WTC11 (cell line): Measurements from ENCODE around the gene GTF2H4. TPM values are rescaled to one million over a fixed set of nuclear protein-coding genes. Genes with fewer than 3 reads are reported as not detected.
"Not testable (repeated sequence)": the region's sequence is repeated elsewhere in the genome, so short reads cannot be mapped to it uniquely, and the experiment has no call there.

Experiments used
- ATAC-seq: fragments of 200-7000 bp; cut with Tn5 transposase; 2 replicates; pipeline ENCODE4 v1.10.0; 2021; ENCODE audit warnings: mild to moderate bottlenecking, moderate library complexity
- CTCF ChIA-PET: fragments of 300-600 bp; sonication (Branson Sonifier 250); formaldehyde crosslinking; loops from one replicate; lab custom pipeline; 2021; ENCODE audit warnings: antibody characterized with exemption; lab: Charles Lee
- POLR2A ChIA-PET: fragments of 350-600 bp; sonication (Branson Sonifier 250); formaldehyde crosslinking; loops from one replicate; lab custom pipeline; 2021; ENCODE audit warnings: antibody characterized with exemption; lab: Charles Lee
- DNase-seq: peaks from one replicate; pipeline ENCODE4 v3.0.0; 2021; ENCODE audit warnings: low spot score
- H3K27ac Mint-ChIP-seq: 2 replicates; pipeline ENCODE4 v1.8.0; 2021; ENCODE audit warnings: mixed read lengths
- H3K27me3 Mint-ChIP-seq: 2 replicates; pipeline ENCODE4 v1.8.0; 2021; ENCODE audit warnings: low read depth, mild to moderate bottlenecking, moderate library complexity, mixed read lengths
- H3K36me3 Mint-ChIP-seq: 2 replicates; pipeline ENCODE4 v1.8.0; 2021; ENCODE audit warnings: mixed read lengths
- H3K4me1 Mint-ChIP-seq: 2 replicates; pipeline ENCODE4 v1.8.0; 2022; ENCODE audit warnings: mixed read lengths
- H3K4me3 Mint-ChIP-seq: 2 replicates; pipeline ENCODE4 v1.8.0; 2021; ENCODE audit warnings: mild to moderate bottlenecking, moderate library complexity, mixed read lengths
- H3K9me3 Mint-ChIP-seq: 2 replicates; pipeline ENCODE4 v1.8.0; 2021; ENCODE audit warnings: mixed read lengths
- ATF2 ChIP-seq: sonication (generic); formaldehyde crosslinking; IDR thresholded peaks from 2 replicates; pipeline ENCODE4 v1.8.1; 2022; ENCODE audit warnings: low read depth, missing genetic modification reagents, borderline replicate concordance
- GTF2I ChIP-seq: fragments of 250-450 bp; sonication (Bioruptor Pico); conservative IDR thresholded peaks from 2 replicates; pipeline ENCODE4 v1.4.0; 2021; ENCODE audit warnings: mild to moderate bottlenecking
- HMGA2 ChIP-seq: fragments of 250-450 bp; sonication (Bioruptor Pico); IDR thresholded peaks from 2 replicates; pipeline ENCODE4 v1.4.0; 2021; ENCODE audit warnings: mild to moderate bottlenecking, moderate library complexity
- NFYB ChIP-seq: sonication (generic); formaldehyde crosslinking; conservative IDR thresholded peaks from 2 replicates; pipeline ENCODE4 v1.8.0; 2022; ENCODE audit warnings: low read depth, missing genetic modification reagents
- NR1H2 ChIP-seq: sonication (generic); formaldehyde crosslinking; IDR thresholded peaks from 2 replicates; pipeline ENCODE4 v1.9.0; 2021; ENCODE audit warnings: mild to moderate bottlenecking, moderate library complexity, missing genetic modification reagents
- PRRX2 ChIP-seq: fragments of 250-450 bp; sonication (Bioruptor Pico); IDR thresholded peaks from 2 replicates; pipeline ENCODE4 v1.8.0; 2021; ENCODE audit warnings: mild to moderate bottlenecking
- RELA ChIP-seq: sonication (generic); formaldehyde crosslinking; IDR thresholded peaks from 2 replicates; pipeline ENCODE4 v1.8.1; 2022; ENCODE audit warnings: missing genetic modification reagents, mild to moderate bottlenecking, borderline replicate concordance
- ZNF121 ChIP-seq: sonication (generic); formaldehyde crosslinking; IDR thresholded peaks from 2 replicates; pipeline ENCODE4 v1.8.0; 2023; ENCODE audit warnings: missing genetic modification reagents
- ZNF232 ChIP-seq: sonication (generic); formaldehyde crosslinking; IDR thresholded peaks from 2 replicates; pipeline ENCODE4 v1.8.0; 2022; ENCODE audit warnings: mild to moderate bottlenecking, missing genetic modification reagents
- ZNF416 ChIP-seq: fragments of 250-450 bp; sonication (Bioruptor Pico); IDR thresholded peaks from 2 replicates; pipeline ENCODE4 v1.9.0; 2021; ENCODE audit warnings: mild to moderate bottlenecking, inconsistent platforms
- ZNF512 ChIP-seq: sonication (generic); formaldehyde crosslinking; IDR thresholded peaks from 2 replicates; pipeline ENCODE4 v1.8.1; 2022; ENCODE audit warnings: missing genetic modification reagents, borderline replicate concordance
- total RNA-seq: library from RNA; stranded (reverse); gene quantifications from 3 replicates; pipeline ENCODE4 v1.2.3, GENCODE V29; 2021
- TF ChIP-seq, protein P1 (sequence below): fragments of 250-450 bp; sonication (Bioruptor Pico); IDR thresholded peaks from 2 replicates; pipeline ENCODE4 v2.1.2; 2022; ENCODE audit warnings: mild to moderate bottlenecking, moderate library complexity

The GTF2H4 gene
- total RNA-seq, 1 experiment from 2014 or later: 49.2 TPM

- CTCF ChIA-PET: interaction anchor here (0.6 to 1.4 kb wide), 3 partner anchors 9 to 12 kb away, joined by 3 to 6 read pairs (median 3); partner anchors contain the start of gene VARS2
- H3K4me1 Mint-ChIP-seq, H3K9me3 Mint-ChIP-seq, H3K4me3 Mint-ChIP-seq, DNase-seq, H3K27me3 Mint-ChIP-seq, ATAC-seq: not testable (repeated sequence)
- H3K27ac Mint-ChIP-seq: peak overlapping the region; percentile 50; the same call in 1 of the 2 replicates
- H3K36me3 Mint-ChIP-seq: peaks cover 21% of the 10 kb centered on the region
- POLR2A ChIA-PET: interaction anchor here (0.6 kb wide), 1 partner anchor 40 kb away, joined by 3 read pairs; no protein-coding TSS in a partner anchor
These were observed 5.8 kb upstream of the GTF2H4 start for GRCh38 chr6:30902196-30902595.

- Mint-ChIP-seq H3K27ac (0 out of 2 replicates have a peak overlapping the region, but pooled peaks have one; percentile 10), H3K27me3 (no peaks in the 10 kb centered on the region; the same call in 1 of the 2 replicates), H3K4me3 (no peak overlapping the region), H3K36me3 (peaks cover 21% of the 10 kb centered on the region), H3K9me3 (no peaks in the 10 kb centered on the region), H3K4me1 (peaks cover 4% of the 10 kb centered on the region; the same call in 1 of the 2 replicates)
- DNase-seq (no peak), ATAC-seq (no peak)
- ChIA-PET CTCF (interaction anchor here (1.4 kb wide), 1 partner anchor 12 kb away, joined by 6 read pairs; the partner anchor contains the start of gene VARS2), POLR2A (no interaction called here)
- TF ChIP-seq PRRX2 (CRISPR knock-in tag) (no peak), ATF2 (CRISPR knock-in tag) (no peak), ZNF416 (CRISPR knock-in tag) (no peak), RELA (CRISPR knock-in tag) (no peak), NFYB (no peak), ZNF512 (CRISPR knock-in tag) (no peak), HMGA2 (CRISPR knock-in tag) (no peak)
These were observed 5.3 kb upstream of the GTF2H4 start for GRCh38 chr6:30902709-30903108.

- no peaks in the 10 kb centered on the region; the same call in 1 of the 2 replicates for H3K27me3 Mint-ChIP-seq
- POLR2A ChIA-PET: no interaction called here
- H3K4me3 Mint-ChIP-seq: no peak overlapping the region
- no peaks in the 10 kb centered on the region for H3K9me3 Mint-ChIP-seq
- peaks cover 4% of the 10 kb centered on the region; the same call in 1 of the 2 replicates for H3K4me1 Mint-ChIP-seq
- no peak for TF ChIP-seq NFYB
- TF ChIP-seq NR1H2 (CRISPR knock-in tag): no peak
- no peak for TF ChIP-seq ZNF121
- TF ChIP-seq GTF2I: no peak
- TF ChIP-seq, protein P1, sequence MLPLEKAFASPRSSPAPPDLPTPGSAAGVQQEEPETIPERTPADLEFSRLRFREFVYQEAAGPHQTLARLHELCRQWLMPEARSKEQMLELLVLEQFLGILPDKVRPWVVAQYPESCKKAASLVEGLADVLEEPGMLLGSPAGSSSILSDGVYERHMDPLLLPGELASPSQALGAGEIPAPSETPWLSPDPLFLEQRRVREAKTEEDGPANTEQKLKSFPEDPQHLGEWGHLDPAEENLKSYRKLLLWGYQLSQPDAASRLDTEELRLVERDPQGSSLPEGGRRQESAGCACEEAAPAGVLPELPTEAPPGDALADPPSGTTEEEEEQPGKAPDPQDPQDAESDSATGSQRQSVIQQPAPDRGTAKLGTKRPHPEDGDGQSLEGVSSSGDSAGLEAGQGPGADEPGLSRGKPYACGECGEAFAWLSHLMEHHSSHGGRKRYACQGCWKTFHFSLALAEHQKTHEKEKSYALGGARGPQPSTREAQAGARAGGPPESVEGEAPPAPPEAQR (CRISPR knock-in tag): no peak
- no peak for TF ChIP-seq ZNF232 (CRISPR knock-in tag)
- no peak for DNase-seq
- CTCF ChIA-PET: interaction anchor here (2.9 to 3.5 kb wide), 2 partner anchors 12 to 184 kb away, joined by 11 read pairs; no protein-coding TSS in a partner anchor
- H3K27ac Mint-ChIP-seq: no peak overlapping the region
- no peak for ATAC-seq
- peaks cover 16% of the 10 kb centered on the region for H3K36me3 Mint-ChIP-seq
These were observed 4.8 kb upstream of the GTF2H4 start for GRCh38 chr6:30903236-30903635.

- ChIA-PET POLR2A (interaction anchor here (0.8 to 1.4 kb wide), 4 partner anchors 25 to 265 kb away, joined by 3 to 5 read pairs (median 4); no protein-coding TSS in a partner anchor), CTCF (interaction anchor here (0.7 to 2.0 kb wide), 23 partner anchors 8 to 459 kb away, joined by 3 to 18 read pairs (median 4); partner anchors contain the start of gene DDR1)
- Mint-ChIP-seq H3K4me1 (peaks cover 13% of the 10 kb centered on the region), H3K4me3 (peak overlapping the region; percentile 100), H3K36me3 (peaks cover 15% of the 10 kb centered on the region), H3K27ac (peak overlapping the region; percentile 37)
- H3K9me3 Mint-ChIP-seq, H3K27me3 Mint-ChIP-seq, ATAC-seq, DNase-seq: not testable (repeated sequence)
These were observed 683 bp upstream of the GTF2H4 start for GRCh38 chr6:30907290-30907757.
